Brain pericyte (primary cell): ENCODE results near the gene COL6A3.
A peak's percentile ranks its signal among the peaks of the same experiment; 100 is the strongest.

Experiments
- DNase-seq: peaks from one replicate; pipeline ENCODE4 v3.0.0-alpha.2; 2012; ENCODE audit warnings: low read depth, low spot score

COL6A3 gene

DNA sequence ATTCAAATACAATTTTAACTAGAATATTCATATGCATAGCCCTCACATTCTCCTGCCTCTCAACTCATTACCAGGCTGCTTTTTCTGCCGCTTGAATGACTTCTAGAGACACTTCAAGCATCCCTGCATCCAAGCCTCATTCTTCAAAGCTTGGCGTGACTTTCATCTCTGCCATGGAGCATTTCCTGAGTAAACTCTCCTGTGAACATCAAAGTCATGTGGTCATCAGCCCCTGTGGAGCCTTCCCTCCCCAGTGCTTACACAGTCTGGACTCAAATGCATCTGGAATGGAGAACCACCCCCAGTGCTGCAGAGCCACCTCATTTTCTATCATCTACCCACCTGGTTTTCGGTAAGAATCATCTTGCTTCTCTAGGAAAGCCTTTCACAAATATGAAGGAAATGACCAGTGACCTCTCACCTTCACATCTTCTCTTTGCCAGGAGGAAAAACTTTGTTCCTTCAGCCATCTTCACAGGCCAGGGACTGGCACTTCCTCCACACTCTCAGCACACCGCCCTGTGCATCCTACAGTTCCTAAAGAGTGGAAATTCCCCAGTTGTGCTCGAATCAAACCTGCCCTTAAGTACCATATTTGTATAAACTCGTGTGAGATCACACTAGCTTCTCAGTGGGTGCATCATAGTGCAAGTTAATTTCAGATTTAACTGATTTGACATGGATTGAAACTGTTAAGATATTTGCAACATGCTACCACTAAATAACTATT is 116.4 kb downstream of the COL6A3 start:
- peak; percentile 51 for DNase-seq

- DNase-seq, result no peak
These were observed 117.2 kb downstream of the COL6A3 start for GRCh38 chr2:237296756-237297155.

GRCh38 chr2:237295889-237296480 is 118.0 kb downstream of the COL6A3 start:
- no peak for DNase-seq

DNA sequence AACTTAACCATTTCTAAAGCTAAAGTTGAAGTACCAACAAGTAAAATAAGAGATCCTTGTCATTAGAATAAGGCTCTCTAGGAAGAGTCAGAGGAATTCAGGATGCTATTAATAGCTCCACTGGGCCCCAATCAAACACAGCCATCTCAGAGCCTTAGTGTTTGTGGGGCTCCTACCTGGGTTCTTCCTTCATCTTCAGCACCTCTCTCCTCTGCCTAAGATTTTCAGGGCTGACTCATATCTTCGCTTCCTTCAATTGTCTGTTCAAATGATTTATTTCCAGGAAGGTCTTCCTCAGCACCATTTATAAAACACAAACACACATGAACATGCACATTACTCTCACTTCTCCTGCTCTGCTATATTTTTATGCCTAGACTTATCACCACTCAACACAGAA is 119.5 kb downstream of the COL6A3 start:
- no peak for DNase-seq

DNA sequence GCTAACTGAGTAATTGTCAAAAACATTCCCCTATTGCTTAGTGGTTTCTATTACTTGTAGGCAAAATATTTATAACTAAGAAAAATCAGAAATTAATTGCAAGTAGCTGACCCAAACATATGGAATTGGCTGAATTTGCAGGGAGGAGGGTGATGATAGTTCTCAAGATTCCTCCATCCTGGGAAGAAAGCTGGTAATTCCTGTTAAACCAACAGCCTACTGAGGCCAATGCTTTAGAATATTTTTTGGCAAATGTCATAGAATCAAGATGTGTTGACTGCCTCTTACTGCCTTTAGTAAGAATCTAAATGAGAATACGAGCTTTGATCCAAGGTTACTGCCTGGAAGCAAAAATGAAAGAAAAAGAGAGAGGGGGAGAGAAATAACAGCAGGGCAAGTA is 120.0 kb downstream of the COL6A3 start:
- no peak for DNase-seq

- peak; percentile 100 for DNase-seq
These were observed 122.7 kb downstream of the COL6A3 start for GRCh38 chr2:237291138-237291792.

DNA sequence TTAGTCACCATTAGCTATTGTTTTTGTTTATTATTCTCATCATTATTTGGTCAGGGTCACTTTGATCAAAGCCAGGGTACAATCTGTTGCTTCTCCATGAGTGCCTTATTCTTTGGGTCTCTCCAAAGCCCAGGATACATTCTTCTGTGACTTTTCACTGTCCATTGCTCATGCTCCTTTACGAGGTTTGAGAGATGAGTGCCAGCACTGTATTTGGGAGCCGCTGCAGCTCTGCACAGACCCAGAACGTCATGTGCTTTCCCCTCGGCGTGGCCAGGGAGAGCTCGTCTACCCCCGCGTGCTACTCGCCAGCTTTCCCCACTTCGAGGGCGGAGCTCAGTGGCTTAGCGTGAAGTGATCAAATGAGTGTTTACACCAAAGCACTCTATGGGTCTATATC is 123.7 kb downstream of the COL6A3 start:
- DNase-seq, result no peak

DNA sequence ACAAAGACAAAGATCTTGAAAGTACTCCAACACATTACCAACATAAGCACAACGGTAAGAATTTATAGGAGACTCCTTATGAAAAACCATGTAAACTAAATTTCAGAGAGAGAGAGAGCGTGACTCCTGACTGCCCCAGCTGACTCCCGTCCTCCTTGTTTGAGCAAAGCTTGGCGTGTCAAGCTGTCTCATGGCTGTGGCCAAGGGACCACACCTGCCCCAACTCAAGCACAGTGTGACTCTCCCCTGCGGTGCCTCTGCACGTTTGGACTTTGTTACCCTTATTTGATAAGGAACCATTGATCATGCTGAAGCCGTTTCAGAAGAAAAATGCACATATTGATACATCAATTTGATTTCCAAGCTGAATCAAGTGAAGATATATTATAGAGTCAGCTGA is 124.8 kb downstream of the COL6A3 start:
- no peak for DNase-seq

DNA sequence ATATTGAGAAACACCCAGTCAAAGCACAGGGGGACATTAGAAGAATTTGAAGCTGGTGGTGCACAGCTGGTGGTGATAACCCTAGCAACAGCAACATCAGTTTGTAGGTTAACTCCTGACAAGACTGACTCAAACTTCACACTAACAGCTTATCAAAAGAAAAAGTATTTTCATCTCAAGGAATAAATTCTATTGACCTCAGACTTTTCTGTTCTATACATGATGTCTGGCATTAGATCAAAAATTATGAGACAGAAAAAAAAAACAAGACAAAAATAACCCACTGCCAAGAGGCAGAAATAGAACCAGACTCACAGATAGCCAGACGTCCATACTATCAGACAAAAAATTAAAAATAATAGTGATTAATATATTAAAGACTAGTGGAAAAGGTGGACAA is 126.1 kb downstream of the COL6A3 start:
- no peak for DNase-seq

- DNase-seq, result no peak
These were observed 130.6 kb downstream of the COL6A3 start for GRCh38 chr2:237283131-237283928.

DNA sequence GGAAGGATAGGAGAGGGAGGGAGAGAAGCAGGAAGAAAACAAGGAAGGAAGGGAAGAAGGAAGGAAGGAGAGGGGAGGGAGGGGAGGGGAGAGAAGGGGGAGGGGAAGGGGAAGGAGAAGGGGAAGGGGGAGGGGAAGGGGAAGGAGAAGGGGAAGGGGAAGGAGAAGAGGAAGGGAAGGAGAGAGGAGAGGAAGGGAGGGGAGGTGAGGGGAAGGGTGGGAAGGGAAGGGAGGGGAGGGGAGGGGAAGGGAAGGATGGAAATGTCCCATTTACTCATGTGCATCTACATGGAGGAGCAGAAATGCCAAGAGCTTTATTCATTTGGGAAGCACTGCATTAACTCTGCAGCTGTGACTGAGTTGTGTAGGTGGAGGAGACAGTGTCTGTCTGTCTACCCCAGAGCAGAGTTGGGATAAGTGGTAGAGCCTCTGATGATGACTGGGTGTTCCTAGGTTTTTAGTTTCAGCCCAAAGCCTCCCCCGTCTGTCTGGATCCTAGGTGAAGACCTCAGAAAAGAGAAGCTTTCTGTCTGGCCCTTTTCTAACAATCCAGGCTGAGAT is 131.3 kb downstream of the COL6A3 start:
- DNase-seq, result no peak

DNA sequence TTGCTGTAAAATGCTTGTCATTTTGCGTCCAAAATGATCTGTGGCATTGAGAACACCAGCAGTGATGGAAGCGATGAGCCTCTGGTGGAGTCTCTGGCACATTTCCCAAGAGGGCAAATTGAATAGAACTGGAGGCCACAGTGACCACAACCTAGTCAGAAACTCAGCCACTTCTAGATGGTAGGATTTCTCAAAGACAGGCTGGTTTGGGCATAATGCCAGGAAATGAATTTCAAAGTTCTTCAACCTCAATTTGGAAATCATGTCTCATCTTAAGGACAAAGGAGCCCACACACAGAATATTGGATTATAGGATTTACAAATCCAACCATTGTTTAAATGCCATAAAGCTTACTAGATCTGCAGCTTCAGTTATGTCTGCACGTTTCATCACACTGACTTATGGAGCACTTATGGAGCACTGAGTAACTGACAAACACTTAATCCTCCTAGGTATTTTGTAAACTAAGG is 132.1 kb downstream of the COL6A3 start:
- DNase-seq, result no peak

DNA sequence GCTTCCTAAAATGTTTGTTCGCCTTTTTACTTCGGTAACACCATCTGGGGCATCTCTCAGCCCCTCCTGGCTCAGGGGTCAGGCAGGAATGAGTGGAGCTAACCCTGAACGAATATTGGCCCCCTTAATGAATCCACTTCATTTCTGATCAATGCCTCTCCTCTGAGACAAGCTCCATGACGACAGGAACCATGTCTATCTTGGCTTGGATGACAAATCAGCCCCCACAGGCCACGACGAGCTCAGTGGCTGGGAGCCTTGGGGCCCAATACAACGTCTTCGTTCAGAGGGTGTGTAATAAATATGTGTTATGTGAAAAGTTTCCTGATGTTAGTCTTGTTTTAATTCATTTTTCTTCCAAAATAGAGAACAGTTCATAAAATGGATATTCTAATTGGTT is 133.0 kb downstream of the COL6A3 start:
- DNase-seq, result no peak

DNA sequence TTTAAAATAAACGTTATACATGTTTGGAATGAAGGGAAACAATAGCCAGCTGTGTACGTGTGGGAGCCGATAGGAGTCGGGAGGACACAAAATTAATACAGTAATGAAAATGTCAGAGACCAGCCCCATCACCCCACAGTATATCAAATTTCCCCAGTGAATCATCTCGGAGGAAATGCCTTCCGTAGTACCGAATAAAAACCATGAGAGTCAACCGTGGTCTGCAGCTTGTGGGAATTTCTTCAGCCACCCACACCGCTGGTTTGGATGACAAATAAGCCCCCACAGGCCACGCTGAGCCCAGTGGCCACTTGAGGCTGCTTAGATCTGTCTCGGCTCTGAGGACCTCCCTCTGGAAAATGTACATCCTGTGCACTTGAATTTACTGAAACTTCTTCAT is 133.7 kb downstream of the COL6A3 start:
- peak; percentile 66 for DNase-seq

- no peak for DNase-seq
These were observed 134.8 kb downstream of the COL6A3 start for GRCh38 chr2:237279012-237279768.

GRCh38 chr2:237278568-237278967 is 135.4 kb downstream of the COL6A3 start:
- DNase-seq, result no peak

DNA sequence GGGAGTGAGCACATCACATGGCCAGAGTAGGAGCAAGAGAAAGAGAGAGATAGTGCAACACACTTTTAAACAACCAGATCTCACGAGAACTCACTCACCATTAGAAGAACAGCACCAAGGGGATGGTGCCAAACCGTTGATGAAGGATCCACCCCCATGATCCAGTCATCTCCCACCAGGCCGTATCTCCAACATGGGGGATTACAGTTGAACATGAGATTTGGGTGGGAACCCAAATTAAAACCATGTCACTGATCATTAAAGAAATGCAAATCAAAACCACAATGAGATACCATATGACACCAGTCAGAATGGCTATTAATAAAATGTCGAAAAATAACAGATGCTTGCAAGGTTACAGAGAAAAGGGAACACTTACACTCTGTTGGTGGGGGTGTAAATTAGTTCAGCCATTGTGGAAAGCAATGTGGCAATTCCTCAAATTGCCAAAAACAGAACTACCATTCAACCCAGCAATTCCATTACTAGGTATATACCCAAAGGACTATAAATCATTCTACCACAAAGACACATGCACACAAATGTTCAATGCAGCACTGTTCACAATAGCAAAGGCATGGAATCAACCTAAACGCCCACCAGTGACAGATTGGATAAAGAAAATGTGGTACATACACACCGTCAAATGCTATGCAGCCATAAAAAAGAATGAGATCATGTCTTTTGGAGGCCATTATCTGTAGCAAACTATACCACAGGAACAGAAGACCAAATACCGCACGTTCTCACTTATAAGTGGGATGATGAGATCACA is 137.1 kb downstream of the COL6A3 start:
- DNase-seq, result no peak
